RWPE1 (cell line): ENCODE data around the gene OR4D6.
A peak's percentile ranks its signal among the peaks of the same experiment; 100 is the strongest.

Source experiments
- CTCF ChIA-PET: fragments of 350-600 bp; sonication (Branson Sonifier 250); formaldehyde crosslinking; extraction: SDS; loops from one replicate; lab custom pipeline; 2021; lab: Yijun Ruan, JAX
- POLR2A ChIA-PET: fragments of 400-600 bp; formaldehyde crosslinking; extraction: SDS; loops from one replicate; lab custom pipeline; 2020; ENCODE audit warnings: antibody characterized with exemption; ENCODE audit not compliant: low non-redundant PET; lab: Yijun Ruan, JAX
- DNase-seq: peaks from one replicate; pipeline ENCODE4 v3.0.0; 2012; ENCODE audit warnings: low spot score
- H3K27ac ChIP-seq: fragments of 450-650 bp; 2 replicates; pipeline ENCODE4 v1.5.1; 2017
- TF ChIP-seq, protein P1 (sequence below): fragments of 450-650 bp; conservative IDR thresholded peaks from 2 replicates; pipeline ENCODE4 v1.5.1; 2017; ENCODE audit warnings: low read depth, mild to moderate bottlenecking

The OR4D6 gene

DNA sequence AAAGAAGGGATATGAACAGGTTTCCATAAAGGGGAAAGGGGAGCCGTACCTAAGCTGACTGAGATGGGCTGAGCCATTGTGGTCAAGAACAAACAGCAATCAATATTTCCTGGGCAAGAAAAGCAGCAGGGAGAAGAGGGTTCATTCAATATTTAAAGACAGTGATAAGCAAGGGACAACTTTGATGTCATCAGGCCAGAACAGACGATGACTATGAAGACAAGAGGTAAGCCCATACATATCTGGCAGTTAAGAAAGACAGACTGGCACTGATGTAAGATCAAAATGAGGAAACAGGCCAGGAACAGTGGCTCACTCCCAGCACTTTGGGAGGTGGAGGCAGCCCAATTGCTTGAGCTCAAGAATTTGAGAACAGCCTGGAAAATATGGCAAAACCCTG is 32.9 kb upstream of the OR4D6 start:
- CTCF ChIA-PET: interaction anchor here (0.6 kb wide), 1 partner anchor 873 kb away, joined by 3 read pairs; no protein-coding TSS in a partner anchor
- TF ChIP-seq, protein P1, sequence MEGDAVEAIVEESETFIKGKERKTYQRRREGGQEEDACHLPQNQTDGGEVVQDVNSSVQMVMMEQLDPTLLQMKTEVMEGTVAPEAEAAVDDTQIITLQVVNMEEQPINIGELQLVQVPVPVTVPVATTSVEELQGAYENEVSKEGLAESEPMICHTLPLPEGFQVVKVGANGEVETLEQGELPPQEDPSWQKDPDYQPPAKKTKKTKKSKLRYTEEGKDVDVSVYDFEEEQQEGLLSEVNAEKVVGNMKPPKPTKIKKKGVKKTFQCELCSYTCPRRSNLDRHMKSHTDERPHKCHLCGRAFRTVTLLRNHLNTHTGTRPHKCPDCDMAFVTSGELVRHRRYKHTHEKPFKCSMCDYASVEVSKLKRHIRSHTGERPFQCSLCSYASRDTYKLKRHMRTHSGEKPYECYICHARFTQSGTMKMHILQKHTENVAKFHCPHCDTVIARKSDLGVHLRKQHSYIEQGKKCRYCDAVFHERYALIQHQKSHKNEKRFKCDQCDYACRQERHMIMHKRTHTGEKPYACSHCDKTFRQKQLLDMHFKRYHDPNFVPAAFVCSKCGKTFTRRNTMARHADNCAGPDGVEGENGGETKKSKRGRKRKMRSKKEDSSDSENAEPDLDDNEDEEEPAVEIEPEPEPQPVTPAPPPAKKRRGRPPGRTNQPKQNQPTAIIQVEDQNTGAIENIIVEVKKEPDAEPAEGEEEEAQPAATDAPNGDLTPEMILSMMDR: no peak
- POLR2A ChIA-PET: no interaction called here
- no peak overlapping the region for H3K27ac ChIP-seq
- no peak for DNase-seq

GRCh38 chr11:59425131-59425530 is 31.6 kb upstream of the OR4D6 start:
- TF ChIP-seq, protein P1: no peak
- ChIA-PET POLR2A (no interaction called here), CTCF (interaction anchor here (0.7 kb wide), 1 partner anchor 58 kb away, joined by 3 read pairs; no protein-coding TSS in a partner anchor)
- no peak overlapping the region for H3K27ac ChIP-seq
- DNase-seq: no peak

- no peak within 1 kb of the TSS for H3K27ac ChIP-seq
- ChIA-PET POLR2A (no interaction called here), CTCF (interaction anchor here (0.6 kb wide), 1 partner anchor 220 kb away, joined by 3 read pairs; no protein-coding TSS in a partner anchor)
These were observed 30.2 kb upstream of the OR4D6 start, which contains the start of gene OR5A2 for GRCh38 chr11:59426361-59427067. OR5A2 (minus strand) TSS chr11:59426413; CDS start chr11:59422953, 3,460 bp downstream.

GRCh38 chr11:59427068-59427382 is 29.7 kb upstream of the OR4D6 start:
- TF ChIP-seq, protein P1: no peak
- POLR2A ChIA-PET: no interaction called here
- DNase-seq: peak; percentile 11
- no peak overlapping the region for H3K27ac ChIP-seq
- CTCF ChIA-PET: no interaction called here

More at GRCh38 chr11:59426361-59427067, 30.2 kb upstream of the OR4D6 start, which contains the start of gene OR5A2:
- DNase-seq: no peak
- TF ChIP-seq, protein P1: no peak

- ChIA-PET CTCF (interaction anchor here (0.6 kb wide), 1 partner anchor 232 kb away, joined by 3 read pairs; no protein-coding TSS in a partner anchor), POLR2A (no interaction called here)
- peak; percentile 42 for DNase-seq
- TF ChIP-seq, protein P1: peak; percentile 83
- H3K27ac ChIP-seq: no peak overlapping the region
These were observed 26.7 kb upstream of the OR4D6 start for GRCh38 chr11:59429924-59430516.

- H3K27ac ChIP-seq: no peak within 1 kb of the TSS
- TF ChIP-seq, protein P1: no peak
- ChIA-PET POLR2A (no interaction called here), CTCF (interaction anchor here (0.6 kb wide), 1 partner anchor 14 kb away, joined by 3 read pairs; no protein-coding TSS in a partner anchor)
- DNase-seq: no peak
These were observed 20.6 kb upstream of the OR4D6 start, which contains the start of gene OR5A1 for GRCh38 chr11:59436169-59436568. OR5A1 (plus strand) TSS chr11:59436469; CDS start chr11:59443169, 6,700 bp downstream.
